Measurements from ENCODE around the gene SURF4. TPM values are rescaled to one million over a fixed set of nuclear protein-coding genes. Genes with fewer than 3 reads are reported as not detected.

SURF4 gene
- total RNA-seq, 1 experiment from 2014 or later = 214 TPM

DNA sequence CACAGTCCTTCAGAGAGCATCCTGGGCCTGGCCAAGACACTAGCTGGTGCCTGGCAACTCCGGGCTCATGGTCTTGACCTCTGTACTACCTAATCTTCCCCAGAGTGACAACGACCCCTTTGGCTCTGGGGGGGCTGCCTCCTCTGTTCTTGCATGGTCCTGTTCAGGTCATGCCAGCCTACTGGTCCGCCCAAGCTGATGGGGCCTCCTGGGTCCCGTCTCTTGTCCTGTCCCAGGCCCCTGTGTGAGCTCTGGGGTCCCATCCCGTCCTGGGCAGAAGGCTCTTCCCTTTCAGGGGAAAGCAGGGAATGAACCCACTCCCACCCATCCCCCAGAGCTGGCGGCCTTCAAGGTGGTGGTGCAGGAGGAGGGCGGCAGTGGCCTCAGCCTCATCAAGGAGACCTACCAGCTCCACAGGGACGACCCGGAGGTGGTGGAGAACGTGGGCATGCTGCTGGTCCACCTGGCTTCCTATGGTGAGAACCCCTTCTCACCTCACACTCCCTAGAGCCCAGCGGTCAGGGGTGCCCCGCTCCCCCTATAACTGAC is 28.7 kb upstream of the SURF4 start:
- TF ChIP-seq, protein P1, sequence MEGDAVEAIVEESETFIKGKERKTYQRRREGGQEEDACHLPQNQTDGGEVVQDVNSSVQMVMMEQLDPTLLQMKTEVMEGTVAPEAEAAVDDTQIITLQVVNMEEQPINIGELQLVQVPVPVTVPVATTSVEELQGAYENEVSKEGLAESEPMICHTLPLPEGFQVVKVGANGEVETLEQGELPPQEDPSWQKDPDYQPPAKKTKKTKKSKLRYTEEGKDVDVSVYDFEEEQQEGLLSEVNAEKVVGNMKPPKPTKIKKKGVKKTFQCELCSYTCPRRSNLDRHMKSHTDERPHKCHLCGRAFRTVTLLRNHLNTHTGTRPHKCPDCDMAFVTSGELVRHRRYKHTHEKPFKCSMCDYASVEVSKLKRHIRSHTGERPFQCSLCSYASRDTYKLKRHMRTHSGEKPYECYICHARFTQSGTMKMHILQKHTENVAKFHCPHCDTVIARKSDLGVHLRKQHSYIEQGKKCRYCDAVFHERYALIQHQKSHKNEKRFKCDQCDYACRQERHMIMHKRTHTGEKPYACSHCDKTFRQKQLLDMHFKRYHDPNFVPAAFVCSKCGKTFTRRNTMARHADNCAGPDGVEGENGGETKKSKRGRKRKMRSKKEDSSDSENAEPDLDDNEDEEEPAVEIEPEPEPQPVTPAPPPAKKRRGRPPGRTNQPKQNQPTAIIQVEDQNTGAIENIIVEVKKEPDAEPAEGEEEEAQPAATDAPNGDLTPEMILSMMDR (conservative IDR thresholded peaks at IDR 0.05; ENCODE audit: low read depth, low read length) = no peak
- TF ChIP-seq EZH2 (IDR thresholded peaks at IDR 0.05; ENCODE audit: borderline replicate concordance, low read depth, low read length, poor library complexity, severe bottlenecking) = no peak
- no peaks in the 10 kb centered on the region for H3K9me3 ChIP-seq (ENCODE audit: low read depth, low read length, poor library complexity, severe bottlenecking)
- H3K27me3 ChIP-seq (replicated peaks; ENCODE audit: insufficient read depth, low read depth, low read length, poor library complexity) = no peaks in the 10 kb centered on the region
- ChIA-PET CTCF (interaction anchor here (0.6 kb wide), 1 partner anchor 159 kb away, joined by 3 read pairs; no protein-coding TSS in a partner anchor), POLR2A (ENCODE audit: low non-redundant PET) (interaction anchor here (0.6 kb wide), 1 partner anchor 86 kb away, joined by 22 read pairs; no protein-coding TSS in a partner anchor)
- no peak for DNase-seq (ENCODE audit: low spot score)
- intact Hi-C loops (cut with micrococcal nuclease; ENCODE audit: unreplicated experiment) = no loop called here
- H3K4me1 ChIP-seq (ENCODE audit: insufficient read depth, low read length, poor library complexity, severe bottlenecking) = no peaks in the 10 kb centered on the region
- H3K36me3 ChIP-seq (ENCODE audit: insufficient read depth, low read length, poor library complexity, severe bottlenecking) = peaks cover 32% of the 10 kb centered on the region
- H3K4me3 ChIP-seq (ENCODE audit: low read depth, low read length, poor library complexity, severe bottlenecking) = no peak overlapping the region
- no peak overlapping the region for H3K27ac ChIP-seq (ENCODE audit: low read depth, low read length, poor library complexity, severe bottlenecking)
- no TSS peak for BruUV-seq (replicated peaks)

DNA sequence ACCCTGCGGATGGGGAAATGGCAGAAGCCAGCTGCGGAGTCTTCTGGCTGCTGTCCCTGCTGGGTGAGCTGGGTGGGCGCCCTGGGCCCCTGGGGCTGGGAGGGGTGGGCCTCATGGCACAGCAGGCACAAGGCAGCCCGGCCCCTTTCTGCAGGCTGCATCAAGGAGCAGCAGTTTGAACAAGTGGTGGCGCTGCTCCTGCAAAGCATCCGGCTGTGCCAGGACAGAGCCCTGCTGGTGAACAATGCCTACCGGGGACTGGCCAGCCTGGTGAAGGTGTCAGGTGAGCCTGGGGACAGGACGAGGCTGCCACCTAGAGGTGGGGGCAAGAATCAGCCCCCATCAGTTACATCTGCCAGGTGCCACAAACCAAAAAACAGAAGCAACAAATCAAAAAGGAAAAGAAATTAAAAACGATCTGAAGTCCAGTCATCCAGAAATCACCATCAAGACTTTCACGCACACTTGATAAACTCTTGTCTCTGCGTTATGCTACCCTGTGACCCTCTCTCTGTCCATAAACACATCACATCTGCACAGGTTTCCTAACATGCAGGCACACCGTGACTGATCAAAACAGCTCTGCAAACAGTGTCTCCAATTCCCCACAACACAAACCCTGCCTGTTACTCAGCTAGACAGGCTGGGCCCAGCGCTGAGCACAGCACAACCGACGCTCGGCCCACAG is 28.1 kb upstream of the SURF4 start:
- Histone ChIP-seq H3K4me3 (ENCODE audit: low read depth, low read length, poor library complexity, severe bottlenecking) (no peak overlapping the region), H3K36me3 (ENCODE audit: insufficient read depth, low read length, poor library complexity, severe bottlenecking) (peaks cover 32% of the 10 kb centered on the region), H3K4me1 (ENCODE audit: insufficient read depth, low read length, poor library complexity, severe bottlenecking) (no peaks in the 10 kb centered on the region), H3K27me3 (replicated peaks; ENCODE audit: insufficient read depth, low read depth, low read length, poor library complexity) (no peaks in the 10 kb centered on the region), H3K27ac (ENCODE audit: low read depth, low read length, poor library complexity, severe bottlenecking) (no peak overlapping the region), H3K9me3 (ENCODE audit: low read depth, low read length, poor library complexity, severe bottlenecking) (no peaks in the 10 kb centered on the region)
- no peak for TF ChIP-seq EZH2 (IDR thresholded peaks at IDR 0.05; ENCODE audit: borderline replicate concordance, low read depth, low read length, poor library complexity, severe bottlenecking)
- TF ChIP-seq, protein P1 (conservative IDR thresholded peaks at IDR 0.05; ENCODE audit: low read depth, low read length) = peak; percentile 62
- POLR2A ChIA-PET (ENCODE audit: low non-redundant PET) = interaction anchor here (0.6 kb wide), 1 partner anchor 87 kb away, joined by 22 read pairs; no protein-coding TSS in a partner anchor
- BruUV-seq (replicated peaks) = no TSS peak
- intact Hi-C loops (cut with micrococcal nuclease; ENCODE audit: unreplicated experiment) = no loop called here
- DNase-seq (ENCODE audit: low spot score) = peak; percentile 29
- CTCF ChIA-PET = no interaction called here

DNA sequence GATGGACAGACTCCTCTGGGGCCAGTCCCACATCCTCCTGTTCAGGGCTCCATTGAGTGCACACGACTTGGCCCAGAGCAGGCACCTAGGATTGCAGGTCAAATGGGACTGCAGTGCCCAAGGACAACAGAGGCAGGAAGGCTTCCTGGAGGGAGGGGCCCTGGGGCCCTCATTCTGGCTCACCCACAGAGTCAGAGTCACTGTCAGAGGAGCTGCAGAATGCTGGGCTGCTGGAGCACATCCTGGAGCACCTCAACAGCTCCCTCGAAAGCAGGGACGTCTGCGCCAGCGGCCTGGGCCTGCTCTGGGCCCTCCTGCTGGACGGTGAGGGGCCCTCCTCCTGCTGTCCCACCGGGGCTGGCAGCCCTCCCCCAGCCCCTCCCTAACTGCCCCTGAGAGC is 26.8 kb upstream of the SURF4 start:
- POLR2A ChIA-PET (ENCODE audit: low non-redundant PET) = no interaction called here
- CTCF ChIA-PET = no interaction called here

More for the DNA sequence above, 26.8 kb upstream of the SURF4 start:
- peaks cover 2% of the 10 kb centered on the region for H3K27me3 ChIP-seq (replicated peaks; ENCODE audit: insufficient read depth, low read depth, low read length, poor library complexity)
- H3K36me3 ChIP-seq (ENCODE audit: insufficient read depth, low read length, poor library complexity, severe bottlenecking) = peaks cover 22% of the 10 kb centered on the region
- no peak overlapping the region for H3K4me3 ChIP-seq (ENCODE audit: low read depth, low read length, poor library complexity, severe bottlenecking)
- TF ChIP-seq, protein P1 (conservative IDR thresholded peaks at IDR 0.05; ENCODE audit: low read depth, low read length) = no peak
- no peak for TF ChIP-seq EZH2 (IDR thresholded peaks at IDR 0.05; ENCODE audit: borderline replicate concordance, low read depth, low read length, poor library complexity, severe bottlenecking)
- H3K27ac ChIP-seq (ENCODE audit: low read depth, low read length, poor library complexity, severe bottlenecking) = no peak overlapping the region
- DNase-seq (ENCODE audit: low spot score) = no peak
- no TSS peak for BruUV-seq (replicated peaks)
- H3K9me3 ChIP-seq (ENCODE audit: low read depth, low read length, poor library complexity, severe bottlenecking) = no peaks in the 10 kb centered on the region
- H3K4me1 ChIP-seq (ENCODE audit: insufficient read depth, low read length, poor library complexity, severe bottlenecking) = no peaks in the 10 kb centered on the region
- intact Hi-C loops (cut with micrococcal nuclease; ENCODE audit: unreplicated experiment) = no loop called here

Measured in A673 (cell line).